ENCODE results near the gene PYGO2. TPM values are rescaled to one million over a fixed set of nuclear protein-coding genes. Genes with fewer than 3 reads are reported as not detected.

Gene PYGO2
- total and polyA plus RNA-seq, 7 donors: 13.6 to 26.9 (median 16.8) TPM

GRCh38 chr1:155009221-155009711 lies 47.7 kb upstream of the PYGO2 start:
- 75 to 77% methylated on average over 12 of the region's 12 CpGs for WGBS, 2 donors
- peaks cover 0 to 4% (median 0%) of the 10 kb centered on the region in 4 donors for H3K36me3 ChIP-seq
- no peaks in the 10 kb centered on the region for H3K27me3 ChIP-seq
- no peaks in the 10 kb centered on the region for H3K9me3 ChIP-seq
- peak overlapping the region; percentile 96 to 99 (median 98) for H3K27ac ChIP-seq
- TF ChIP-seq CTCF (IDR thresholded peaks at IDR 0.05) (no peak), POLR2AphosphoS5 (IDR thresholded peaks at IDR 0.05) (no peak), POLR2A (IDR thresholded peaks at IDR 0.05) (no peak), EP300 (IDR thresholded peaks at IDR 0.05) (no peak)
- H3K4me1 ChIP-seq: peaks cover 0 to 93% (median 76%) of the 10 kb centered on the region in 4 donors
- intact Hi-C loops (cut with DNase I): no loop called here
- H3K4me3 ChIP-seq: peak overlapping the region in 2 of 4 donors; percentile 15 to 25
- no peak for DNase-seq

- Histone ChIP-seq H3K4me3 (peak overlapping the region in 3 of 4 donors; percentile 15 to 32 (median 25)), H3K4me1 (peaks cover 0 to 92% (median 78%) of the 10 kb centered on the region in 4 donors), H3K27ac (peak overlapping the region; percentile 96 to 99 (median 98)), H3K27me3 (no peaks in the 10 kb centered on the region), H3K9me3 (no peaks in the 10 kb centered on the region), H3K36me3 (no peaks in the 10 kb centered on the region)
- DNase-seq: no peak
- intact Hi-C loops (cut with DNase I): no loop called here
- TF ChIP-seq CTCF (IDR thresholded peaks at IDR 0.05) (no peak), POLR2A (IDR thresholded peaks at IDR 0.05) (peak in 1 of 2 donors; percentile 25), EP300 (IDR thresholded peaks at IDR 0.05) (no peak), POLR2AphosphoS5 (IDR thresholded peaks at IDR 0.05) (no peak)
- 14 to 56% methylated on average over 16 of the region's 16 CpGs for WGBS, 2 donors
Measured at GRCh38 chr1:155008015-155008941, 46.7 kb upstream of the PYGO2 start.

GRCh38 chr1:155007251-155007828 lies 45.8 kb upstream of the PYGO2 start:
- intact Hi-C loops (cut with DNase I): no loop called here
- peak in 1 of 2 donors; percentile 32 for TF ChIP-seq POLR2A (IDR thresholded peaks at IDR 0.05)
- no peak for TF ChIP-seq CTCF (IDR thresholded peaks at IDR 0.05)
- TF ChIP-seq POLR2AphosphoS5 (IDR thresholded peaks at IDR 0.05): peak in 2 of 4 donors; percentile 5 to 31
- TF ChIP-seq EP300 (IDR thresholded peaks at IDR 0.05): no peak
- peaks cover 0 to 82% (median 75%) of the 10 kb centered on the region in 4 donors for H3K4me1 ChIP-seq
- no peaks in the 10 kb centered on the region for H3K27me3 ChIP-seq
- H3K36me3 ChIP-seq: no peaks in the 10 kb centered on the region
- H3K4me3 ChIP-seq: peak overlapping the region in 2 of 4 donors; percentile 25 to 32
- 13 to 59% methylated on average over 6 of the region's 6 CpGs for WGBS, 2 donors
- peak overlapping the region; percentile 96 to 99 (median 98) for H3K27ac ChIP-seq
- DNase-seq: no peak
- H3K9me3 ChIP-seq: no peaks in the 10 kb centered on the region

- DNase-seq: no peak
- no peaks in the 10 kb centered on the region for H3K27me3 ChIP-seq
- peaks cover 0 to 75% (median 68%) of the 10 kb centered on the region in 4 donors for H3K4me1 ChIP-seq
- H3K36me3 ChIP-seq: no peaks in the 10 kb centered on the region
- WGBS, 2 donors: 9 to 11% methylated on average over 2 of the region's 2 CpGs
- peak overlapping the region; percentile 96 to 99 (median 98) for H3K27ac ChIP-seq
- H3K9me3 ChIP-seq: no peaks in the 10 kb centered on the region
- H3K4me3 ChIP-seq: no peak overlapping the region
- intact Hi-C loops (cut with DNase I): no loop called here
- no peak for TF ChIP-seq EP300 (IDR thresholded peaks at IDR 0.05)
Measured at GRCh38 chr1:155006601-155007101, 45.1 kb upstream of the PYGO2 start.

Measured in sigmoid colon (tissue), 7 donors.